ENCODE measurements around the gene FAM110C.

- TF ChIP-seq CTCF (optimal IDR thresholded peaks at IDR 0.05 in 1 of 3, IDR thresholded peaks at IDR 0.05 in 1 of 3, conservative IDR thresholded peaks at IDR 0.05 in 1 of 3; ENCODE audit: extremely low read depth in 1 of 3, insufficient read depth in 2 of 3, low read length in 3 of 3) = no peak
- no peak for TF ChIP-seq EZH2 (IDR thresholded peaks at IDR 0.05; ENCODE audit: low read length)
Observed at GRCh38 chr2:38155-38554, 8.2 kb downstream of the FAM110C start.

Data from keratinocyte (primary cell).